Ishikawa (cell line): ENCODE results near the gene CDH13.

Experiments
- CEBPB ChIP-seq: IDR thresholded peaks from 2 replicates; pipeline ENCODE4 v1.6.1; 2012
- CREB1 ChIP-seq: IDR thresholded peaks from 2 replicates; pipeline ENCODE4 v1.6.1; 2012; ENCODE audit warnings: low read depth
- EP300 ChIP-seq: IDR thresholded peaks from 2 replicates; pipeline ENCODE4 v1.6.1; 2012; ENCODE audit warnings: borderline replicate concordance
- FOXM1 ChIP-seq: IDR thresholded peaks from 2 replicates; pipeline ENCODE4 v1.6.1; 2012; ENCODE audit warnings: low read depth, borderline replicate concordance
- RAD21 ChIP-seq: IDR thresholded peaks from 2 replicates; pipeline ENCODE4 v1.6.1; 2012; ENCODE audit warnings: low read depth
- TAF1 ChIP-seq: IDR thresholded peaks from 2 replicates; pipeline ENCODE4 v1.6.1; 2012; ENCODE audit warnings: low read depth, mild to moderate bottlenecking
- YY1 ChIP-seq: IDR thresholded peaks from 2 replicates; pipeline ENCODE4 v1.6.1; 2012; ENCODE audit warnings: low read depth
- ZBTB7A ChIP-seq: IDR thresholded peaks from 2 replicates; pipeline ENCODE4 v1.6.1; 2012; ENCODE audit warnings: low read depth
- TF ChIP-seq, protein P1 (sequence below): IDR thresholded peaks from 2 replicates; pipeline ENCODE4 v1.6.1; 2012
- TF ChIP-seq, protein P2 (sequence below): IDR thresholded peaks from 2 replicates; pipeline ENCODE4 v1.6.1; 2012; ENCODE audit warnings: low read depth, mild to moderate bottlenecking

DNA sequence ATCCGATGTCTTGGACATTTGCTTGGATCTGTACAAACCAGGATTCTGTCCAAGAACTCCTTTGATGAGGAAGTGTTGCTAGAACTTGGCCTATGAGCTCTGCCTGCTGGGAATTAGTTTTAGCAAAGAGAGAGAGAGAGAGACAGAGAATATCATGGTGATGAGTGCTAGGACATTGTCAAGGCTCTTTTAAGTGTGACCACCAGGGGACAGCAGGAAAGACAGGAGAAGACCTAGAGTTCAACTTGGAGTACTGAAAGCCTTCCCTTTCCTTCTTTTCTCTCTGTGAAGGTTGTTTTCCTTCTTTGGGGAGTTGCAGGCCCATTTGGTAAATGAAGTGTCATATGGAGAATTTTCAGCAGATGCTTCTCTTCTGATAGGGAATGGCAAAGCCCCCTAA, 791.8 kb downstream of the CDH13 start:
- TF ChIP-seq EP300, result no peak
- no peak for TF ChIP-seq RAD21
- TF ChIP-seq, protein P1, sequence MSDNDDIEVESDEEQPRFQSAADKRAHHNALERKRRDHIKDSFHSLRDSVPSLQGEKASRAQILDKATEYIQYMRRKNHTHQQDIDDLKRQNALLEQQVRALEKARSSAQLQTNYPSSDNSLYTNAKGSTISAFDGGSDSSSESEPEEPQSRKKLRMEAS, result no peak
- TF ChIP-seq CEBPB, result no peak
- TF ChIP-seq TAF1, result no peak
- no peak for TF ChIP-seq FOXM1
- TF ChIP-seq, protein P2, sequence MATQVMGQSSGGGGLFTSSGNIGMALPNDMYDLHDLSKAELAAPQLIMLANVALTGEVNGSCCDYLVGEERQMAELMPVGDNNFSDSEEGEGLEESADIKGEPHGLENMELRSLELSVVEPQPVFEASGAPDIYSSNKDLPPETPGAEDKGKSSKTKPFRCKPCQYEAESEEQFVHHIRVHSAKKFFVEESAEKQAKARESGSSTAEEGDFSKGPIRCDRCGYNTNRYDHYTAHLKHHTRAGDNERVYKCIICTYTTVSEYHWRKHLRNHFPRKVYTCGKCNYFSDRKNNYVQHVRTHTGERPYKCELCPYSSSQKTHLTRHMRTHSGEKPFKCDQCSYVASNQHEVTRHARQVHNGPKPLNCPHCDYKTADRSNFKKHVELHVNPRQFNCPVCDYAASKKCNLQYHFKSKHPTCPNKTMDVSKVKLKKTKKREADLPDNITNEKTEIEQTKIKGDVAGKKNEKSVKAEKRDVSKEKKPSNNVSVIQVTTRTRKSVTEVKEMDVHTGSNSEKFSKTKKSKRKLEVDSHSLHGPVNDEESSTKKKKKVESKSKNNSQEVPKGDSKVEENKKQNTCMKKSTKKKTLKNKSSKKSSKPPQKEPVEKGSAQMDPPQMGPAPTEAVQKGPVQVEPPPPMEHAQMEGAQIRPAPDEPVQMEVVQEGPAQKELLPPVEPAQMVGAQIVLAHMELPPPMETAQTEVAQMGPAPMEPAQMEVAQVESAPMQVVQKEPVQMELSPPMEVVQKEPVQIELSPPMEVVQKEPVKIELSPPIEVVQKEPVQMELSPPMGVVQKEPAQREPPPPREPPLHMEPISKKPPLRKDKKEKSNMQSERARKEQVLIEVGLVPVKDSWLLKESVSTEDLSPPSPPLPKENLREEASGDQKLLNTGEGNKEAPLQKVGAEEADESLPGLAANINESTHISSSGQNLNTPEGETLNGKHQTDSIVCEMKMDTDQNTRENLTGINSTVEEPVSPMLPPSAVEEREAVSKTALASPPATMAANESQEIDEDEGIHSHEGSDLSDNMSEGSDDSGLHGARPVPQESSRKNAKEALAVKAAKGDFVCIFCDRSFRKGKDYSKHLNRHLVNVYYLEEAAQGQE, result no peak
- no peak for TF ChIP-seq ZBTB7A
- no peak for TF ChIP-seq CREB1
- no peak for TF ChIP-seq YY1
